HCT116 (cell line): ENCODE measurements around the gene TET2.

Experiments
- CEBPB ChIP-seq: IDR thresholded peaks from 2 replicates; pipeline ENCODE4 v1.6.1; 2012; ENCODE audit warnings: low read depth
- CTCF ChIP-seq, 3 experiments: fragments of 200-600 bp in 1 of 3; sonication (generic) in 1 of 3; IDR thresholded peaks in 2 of 3; conservative IDR thresholded peaks in 1 of 3; 2 replicates each; pipeline ENCODE4 v1.5.1; 2012 to 2017; ENCODE audit warnings: low read depth in 2 of 3, low read length in 2 of 3, antibody characterized with exemption in 1 of 3, borderline replicate concordance in 1 of 3, control low read depth in 1 of 3, mild to moderate bottlenecking in 1 of 3, mixed read lengths in 1 of 3, mixed run types in 1 of 3, moderate library complexity in 1 of 3; ENCODE audit not compliant: insufficient read depth in 1 of 3
- EZH2 ChIP-seq: fragments of 200-600 bp; sonication (generic); IDR thresholded peaks from 2 replicates; pipeline ENCODE4 v1.6.1; 2017; ENCODE audit warnings: antibody characterized with exemption, mixed run types
- EZH2phosphoT487 ChIP-seq: fragments of 200-600 bp; IDR thresholded peaks from 2 replicates; pipeline ENCODE4 v1.6.1; 2018; ENCODE audit warnings: antibody characterized with exemption, borderline replicate concordance
- FOSL1 ChIP-seq: IDR thresholded peaks from 2 replicates; pipeline ENCODE4 v1.6.1; 2012; ENCODE audit warnings: low read depth
- MAX ChIP-seq: IDR thresholded peaks from 2 replicates; pipeline ENCODE4 v1.6.1; 2012
- POLR2A ChIP-seq: IDR thresholded peaks from 2 replicates; pipeline ENCODE4 v1.7.0; 2011; ENCODE audit warnings: borderline replicate concordance; ENCODE audit not compliant: insufficient read depth, insufficient read length; ENCODE audit errors: extremely low read depth
- REST ChIP-seq: IDR thresholded peaks from 2 replicates; pipeline ENCODE4 v1.6.1; 2012; ENCODE audit warnings: low read depth
- SP1 ChIP-seq: IDR thresholded peaks from 2 replicates; pipeline ENCODE4 v1.6.1; 2012; ENCODE audit warnings: low read depth
- SRF ChIP-seq: IDR thresholded peaks from 2 replicates; pipeline ENCODE4 v1.6.1; 2012; ENCODE audit warnings: low read depth
- ZBTB33 ChIP-seq: IDR thresholded peaks from 2 replicates; pipeline ENCODE4 v1.6.1; 2011; ENCODE audit warnings: mild to moderate bottlenecking, low read length, moderate library complexity; ENCODE audit not compliant: insufficient replicate concordance; ENCODE audit errors: extremely low read depth
- ZNF274 ChIP-seq: fragments of 200-500 bp; sonication (Bioruptor generic); IDR thresholded peaks from 2 replicates; pipeline ENCODE4 v1.6.1; 2014; ENCODE audit warnings: mild to moderate bottlenecking, low read depth, low read length, inconsistent platforms

GRCh38 chr4:105240037-105240436, 93.4 kb downstream of the TET2 start:
- TF ChIP-seq CEBPB (no peak), REST (no peak), EZH2 (no peak), CTCF (IDR thresholded peaks at IDR 0.05 in 2 of 3, conservative IDR thresholded peaks at IDR 0.05 in 1 of 3; ENCODE audit: borderline replicate concordance in 1 of 3, insufficient read depth in 1 of 3, low read depth in 2 of 3, low read length in 2 of 3) (no peak), EZH2phosphoT487 (no peak), SP1 (no peak), MAX (no peak), SRF (no peak), ZNF274 (no peak), POLR2A (no peak), FOSL1 (no peak), ZBTB33 (no peak)
